HG02885 (cell line): Measurements from ENCODE around the gene PDE7B.

ENCODE experiments used
- ATAC-seq: cut with Tn5 transposase; IDR thresholded peaks from one replicate; pipeline ENCODE4 v1.9.1; 2021; ENCODE audit warnings: mild to moderate bottlenecking; ENCODE audit not compliant: unreplicated experiment, poor library complexity

PDE7B gene

DNA sequence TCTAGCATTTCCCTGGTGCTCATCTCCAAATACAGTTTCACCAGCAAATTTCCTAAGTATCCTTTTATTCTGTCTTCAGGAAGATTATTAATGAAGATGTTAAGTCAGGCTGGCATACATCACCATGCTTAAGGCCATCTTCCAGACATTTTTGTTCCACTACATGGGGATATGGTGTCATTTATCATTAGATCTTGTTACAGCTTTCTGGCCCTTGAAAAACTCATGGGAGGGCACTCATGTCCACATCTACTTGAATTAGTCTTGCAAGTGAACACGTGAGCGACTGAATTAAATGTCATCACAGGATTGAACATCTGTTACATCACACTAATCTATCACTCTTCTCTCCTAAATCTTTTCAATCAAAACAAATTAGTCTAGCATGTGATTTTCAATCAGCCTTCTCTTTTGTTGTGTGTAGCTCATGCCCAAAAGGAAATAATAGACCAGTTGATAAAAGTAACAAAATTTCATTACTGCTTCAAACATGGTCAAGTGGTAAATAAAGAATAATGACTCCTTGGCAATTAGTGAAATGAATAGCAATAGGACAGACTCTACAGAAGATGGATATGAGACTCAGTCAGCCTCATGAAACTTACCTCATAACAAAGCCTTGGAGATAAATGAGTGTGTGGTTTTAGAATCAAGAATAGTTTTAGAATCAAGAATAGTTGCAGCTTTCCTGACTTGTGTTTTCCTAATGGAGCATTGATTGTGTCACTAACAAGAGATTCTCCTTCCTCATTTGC is 318.1 kb downstream of the PDE7B start:
- ATAC-seq: no peak

DNA sequence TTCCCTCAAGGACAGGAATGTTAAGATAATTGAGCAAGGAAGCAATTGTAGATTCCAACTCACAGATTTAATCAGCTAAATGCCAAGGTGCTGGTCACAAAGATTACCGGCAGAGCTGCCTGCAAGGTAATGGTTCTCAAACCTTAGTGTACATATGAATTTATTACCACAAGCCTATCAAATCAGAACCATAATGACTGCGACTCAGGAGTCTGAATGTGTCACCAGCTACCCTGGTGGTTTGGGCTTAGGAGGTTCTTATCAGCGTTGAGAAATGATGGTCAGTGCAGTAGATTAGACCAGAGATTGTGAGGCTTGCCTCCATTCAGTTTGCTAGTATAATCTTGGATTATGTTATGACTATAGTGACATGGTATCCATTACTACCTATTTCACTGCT is 319.7 kb downstream of the PDE7B start:
- no peak for ATAC-seq

DNA sequence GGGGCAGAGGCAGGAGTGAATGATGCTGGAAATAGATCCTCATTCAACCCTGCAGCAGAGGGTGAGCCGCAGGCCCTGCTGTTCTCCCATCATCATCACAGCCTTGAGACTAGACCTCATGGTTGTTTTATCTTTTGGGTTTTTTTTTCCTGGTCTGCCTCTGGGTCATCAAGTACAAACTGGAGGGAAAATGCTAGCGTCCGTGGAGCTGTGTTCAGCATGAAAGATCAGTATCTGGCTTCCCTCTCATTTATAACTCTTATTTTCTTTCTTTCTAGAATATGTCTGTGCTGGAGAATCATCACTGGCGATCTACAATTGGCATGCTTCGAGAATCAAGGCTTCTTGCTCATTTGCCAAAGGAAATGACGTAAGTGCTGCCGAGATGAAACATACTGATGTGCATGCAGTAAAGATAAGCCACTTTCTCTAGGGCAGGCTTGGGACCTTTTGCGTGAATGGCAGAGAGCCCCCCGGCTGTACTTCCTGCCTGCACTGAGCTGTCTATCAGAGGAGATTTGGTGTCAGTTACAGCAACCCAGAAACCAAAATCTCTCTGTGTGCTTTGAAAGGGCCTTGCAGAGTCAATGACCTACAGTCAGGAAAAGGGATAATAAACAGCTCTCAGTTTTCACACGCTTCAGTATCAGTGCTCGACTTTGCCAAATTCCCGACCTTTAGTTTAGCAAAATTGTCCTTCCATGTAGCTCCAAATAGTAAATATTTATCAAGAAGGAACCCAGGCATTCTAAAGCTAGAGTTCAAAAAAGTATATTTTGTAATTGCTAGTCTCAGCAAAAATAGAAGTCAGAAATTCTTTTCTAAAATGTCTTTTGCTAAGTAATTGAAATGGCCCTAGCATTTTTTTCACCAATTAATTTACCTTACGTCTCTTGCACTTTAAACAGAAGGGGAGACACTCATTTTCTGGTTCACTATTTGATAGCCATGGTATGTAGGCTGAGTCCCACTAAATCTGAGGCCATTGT is 322.3 kb downstream of the PDE7B start:
- no peak for ATAC-seq

DNA sequence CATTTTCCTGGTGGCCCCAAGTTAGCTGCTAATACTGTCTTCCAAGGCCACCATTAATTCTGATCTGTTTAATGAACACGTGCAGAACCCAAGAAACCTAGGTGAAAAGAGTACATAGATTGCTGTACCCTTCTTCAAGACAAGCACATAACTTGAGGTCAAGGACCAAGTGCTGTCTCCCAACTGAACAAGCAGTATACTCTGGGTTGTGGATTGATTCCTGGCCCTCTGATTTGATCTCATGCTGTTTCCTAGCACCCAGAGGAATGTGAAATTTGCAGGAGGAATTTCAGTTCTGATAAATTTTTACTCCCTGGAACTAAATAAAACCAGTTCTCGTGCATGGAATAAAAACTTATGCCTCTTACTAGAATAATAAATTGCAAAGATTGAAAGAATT is 323.0 kb downstream of the PDE7B start:
- ATAC-seq: no peak

DNA sequence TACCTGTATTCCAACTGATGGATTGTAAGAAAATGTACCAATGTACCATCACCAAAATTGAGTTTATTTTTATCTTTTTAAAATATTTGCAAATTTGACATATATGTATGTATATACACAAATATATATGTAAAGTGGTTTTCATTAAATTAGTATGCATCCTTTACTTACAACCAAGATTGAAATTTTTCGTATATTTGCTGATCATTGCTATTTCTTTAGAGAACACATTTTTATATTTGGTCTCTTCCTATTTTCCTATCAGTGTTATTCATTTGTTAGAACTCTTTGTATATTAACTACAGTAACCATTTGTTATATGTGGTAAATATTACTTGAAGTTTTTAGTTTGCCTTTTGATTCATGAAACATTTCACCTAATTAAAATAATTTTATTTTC is 324.4 kb downstream of the PDE7B start:
- no peak for ATAC-seq

DNA sequence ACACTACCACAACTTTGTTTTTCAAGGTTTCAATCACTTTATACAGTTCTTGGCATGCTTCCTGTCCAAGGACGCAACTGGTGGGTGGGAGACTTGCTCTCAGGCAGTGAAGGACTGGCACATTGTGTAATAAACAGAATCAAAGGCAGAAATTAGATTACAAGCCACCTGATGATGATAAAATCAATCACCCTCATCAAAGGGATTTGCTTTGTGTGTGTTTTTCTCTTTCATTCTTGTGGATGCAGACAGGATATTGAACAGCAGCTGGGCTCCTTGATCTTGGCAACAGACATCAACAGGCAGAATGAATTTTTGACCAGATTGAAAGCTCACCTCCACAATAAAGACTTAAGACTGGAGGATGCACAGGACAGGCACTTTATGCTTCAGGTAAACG is 327.2 kb downstream of the PDE7B start:
- no peak for ATAC-seq

DNA sequence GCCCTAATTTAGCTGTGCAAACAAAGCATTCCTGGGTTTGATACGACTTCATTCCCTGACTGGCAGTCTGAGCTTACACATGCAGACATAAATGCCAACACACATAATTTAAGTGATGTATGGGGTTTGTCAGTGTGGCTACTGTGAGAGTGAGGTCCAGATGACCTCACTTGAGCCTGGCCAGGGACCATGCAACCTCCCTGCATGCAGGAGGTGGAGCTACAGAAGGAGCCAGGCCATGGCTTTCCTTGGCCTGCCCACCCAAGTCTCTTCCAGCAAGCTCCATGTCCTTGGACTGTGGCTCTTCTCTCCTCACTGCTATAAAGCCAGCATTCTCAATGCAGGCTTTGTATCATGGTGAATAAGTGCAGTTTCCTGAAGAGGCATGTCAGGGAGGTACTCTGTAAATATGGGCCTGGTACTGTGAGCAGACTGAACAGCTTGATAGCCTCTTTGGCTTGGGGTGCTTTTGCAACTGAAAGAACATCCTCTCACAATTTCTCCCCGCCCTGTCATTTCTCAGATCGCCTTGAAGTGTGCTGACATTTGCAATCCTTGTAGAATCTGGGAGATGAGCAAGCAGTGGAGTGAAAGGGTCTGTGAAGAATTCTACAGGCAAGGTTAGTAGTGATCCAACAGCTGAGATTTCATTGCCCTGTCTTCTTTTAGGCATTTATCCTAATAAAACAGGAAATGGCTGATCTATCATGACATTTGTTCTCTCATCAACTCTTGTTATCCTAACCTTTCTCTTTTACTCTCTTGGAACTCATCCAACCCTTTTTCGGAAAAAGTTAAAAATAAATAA is 329.4 kb downstream of the PDE7B start:
- ATAC-seq: no peak

DNA sequence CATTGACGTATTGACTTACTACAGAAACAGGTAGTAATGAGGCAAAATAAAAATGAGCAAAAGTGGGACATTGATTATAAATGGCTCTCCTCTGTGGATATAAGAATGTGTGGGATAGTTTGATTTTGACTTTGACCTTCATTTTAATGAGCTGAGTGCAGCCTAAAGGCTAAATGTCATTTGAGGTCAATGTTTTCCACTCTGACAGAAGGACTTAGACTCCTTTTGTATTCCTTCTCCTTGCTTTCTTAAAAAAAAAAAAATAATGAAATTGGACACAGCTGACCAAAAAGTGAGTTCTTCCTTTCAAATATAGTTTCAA is 330.0 kb downstream of the PDE7B start:
- ATAC-seq: no peak

DNA sequence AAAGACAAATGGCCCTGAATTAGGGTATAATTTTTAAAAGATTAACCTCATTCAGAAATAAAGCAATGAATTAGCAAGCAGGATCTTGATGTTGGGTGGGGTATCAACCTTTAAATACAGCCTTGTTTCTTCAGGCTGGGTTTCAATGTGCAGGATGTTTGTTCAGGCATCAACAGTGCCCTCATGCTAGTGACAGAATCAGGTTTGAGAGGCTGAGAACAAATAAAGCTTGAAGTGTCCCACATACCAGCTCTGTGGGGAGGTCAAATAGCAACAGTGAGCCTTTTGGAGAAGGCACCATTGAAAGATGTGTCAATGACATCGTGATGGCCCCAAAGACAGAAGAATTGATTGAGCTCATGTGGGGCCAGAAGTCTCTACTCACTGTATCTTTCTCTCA is 330.4 kb downstream of the PDE7B start:
- ATAC-seq: no peak

DNA sequence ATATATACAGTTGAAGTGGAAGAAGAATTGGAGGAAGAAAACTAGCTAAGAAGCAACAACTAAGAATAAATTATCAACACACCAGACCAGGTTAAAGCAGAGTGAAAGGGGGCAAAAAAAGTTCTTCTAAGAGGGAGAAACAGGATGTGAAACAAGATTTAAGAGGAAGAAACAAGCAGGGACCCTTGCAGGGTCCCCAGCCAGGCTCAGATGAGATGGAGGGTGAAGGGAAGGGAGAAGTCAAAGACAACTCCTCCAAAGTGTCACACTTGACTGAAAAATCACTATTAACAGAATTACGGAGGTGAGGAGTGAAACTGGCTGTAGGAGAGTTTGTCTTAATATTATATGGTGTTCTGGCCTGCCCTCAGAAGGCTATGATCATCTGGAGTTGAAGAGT is 333.2 kb downstream of the PDE7B start:
- ATAC-seq: no peak

DNA sequence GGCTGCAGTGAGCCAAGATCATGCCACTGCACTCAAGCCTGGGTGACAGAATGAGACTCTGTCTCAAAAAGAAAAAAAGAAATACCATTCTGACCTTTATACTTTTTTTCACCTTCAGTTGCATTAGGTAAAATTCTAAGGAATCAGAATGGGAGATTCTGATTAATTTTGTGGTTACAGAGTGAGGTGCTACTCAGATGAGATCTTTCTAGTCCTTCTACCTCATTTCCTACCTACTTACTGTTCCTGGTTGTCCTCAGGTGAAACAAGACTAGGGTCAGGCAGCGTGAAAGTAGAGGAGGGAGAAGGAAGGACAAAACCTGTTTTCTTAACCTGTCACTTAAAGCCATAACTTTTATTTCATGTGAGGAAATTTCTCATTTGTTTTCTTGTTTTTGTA is 334.9 kb downstream of the PDE7B start:
- no peak for ATAC-seq

DNA sequence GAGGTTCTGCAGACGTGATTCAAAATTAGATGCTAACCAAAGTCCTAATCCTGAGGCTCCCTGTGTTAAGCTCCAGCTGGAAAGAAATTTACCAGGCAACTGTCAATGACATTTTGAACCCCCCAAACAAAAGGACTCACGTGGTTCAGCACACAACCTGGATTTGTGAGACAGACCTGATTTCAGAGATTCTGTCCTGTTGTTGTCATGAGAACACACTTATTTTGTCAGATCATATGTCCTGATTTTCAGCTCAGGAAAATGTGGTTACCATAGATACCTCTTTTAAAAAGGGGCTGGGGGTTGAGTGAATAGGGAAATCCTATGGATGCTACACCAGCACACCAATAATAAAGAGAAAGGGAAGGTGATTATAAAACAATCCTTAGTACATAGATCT is 337.0 kb downstream of the PDE7B start:
- no peak for ATAC-seq

DNA sequence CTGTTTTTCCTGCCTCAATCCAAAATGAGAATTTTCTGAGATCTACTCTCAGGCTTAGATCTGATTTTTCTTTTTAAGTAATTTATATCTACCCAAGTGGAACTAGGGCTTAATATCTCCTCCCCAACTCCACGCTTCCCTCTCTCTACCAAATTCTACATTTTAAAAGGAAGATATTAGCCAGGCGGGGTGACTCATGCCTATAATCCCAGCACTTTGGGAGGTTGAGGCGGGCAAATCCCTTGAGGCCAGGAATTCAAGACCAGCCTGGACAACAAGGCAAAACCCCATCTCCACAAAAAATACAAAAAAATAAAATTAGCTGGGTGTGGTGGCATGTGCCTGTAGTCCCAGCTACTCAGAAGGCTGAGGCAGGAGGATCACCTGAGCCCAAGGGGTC is 337.6 kb downstream of the PDE7B start:
- ATAC-seq: no peak

DNA sequence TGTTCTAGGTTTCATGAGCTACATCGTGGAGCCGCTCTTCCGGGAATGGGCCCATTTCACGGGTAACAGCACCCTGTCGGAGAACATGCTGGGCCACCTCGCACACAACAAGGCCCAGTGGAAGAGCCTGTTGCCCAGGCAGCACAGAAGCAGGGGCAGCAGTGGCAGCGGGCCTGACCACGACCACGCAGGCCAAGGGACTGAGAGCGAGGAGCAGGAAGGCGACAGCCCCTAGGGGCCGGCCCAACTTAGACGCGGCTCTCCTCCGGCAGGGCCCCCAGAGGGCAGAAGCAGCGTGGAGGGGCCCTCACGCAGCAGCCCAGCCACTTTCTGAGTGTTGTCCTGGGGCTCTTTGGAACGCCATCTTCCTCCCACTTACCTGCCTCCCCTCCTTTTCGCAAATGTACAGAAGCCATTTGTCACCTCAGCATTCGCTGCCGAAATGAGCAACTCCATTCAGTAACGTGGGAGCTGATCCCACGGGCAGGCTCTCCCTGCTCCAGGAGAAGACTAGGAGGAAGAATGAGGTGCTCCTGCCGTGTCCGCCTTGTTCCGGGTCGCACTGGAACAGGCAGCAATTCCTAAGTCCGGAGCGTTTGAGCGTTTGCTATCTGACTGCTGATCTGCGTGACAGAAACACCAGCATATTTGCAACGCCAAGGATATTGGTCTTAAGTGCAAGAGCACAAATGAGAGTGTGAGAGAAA is 340.3 kb downstream of the PDE7B start:
- ATAC-seq: no peak

DNA sequence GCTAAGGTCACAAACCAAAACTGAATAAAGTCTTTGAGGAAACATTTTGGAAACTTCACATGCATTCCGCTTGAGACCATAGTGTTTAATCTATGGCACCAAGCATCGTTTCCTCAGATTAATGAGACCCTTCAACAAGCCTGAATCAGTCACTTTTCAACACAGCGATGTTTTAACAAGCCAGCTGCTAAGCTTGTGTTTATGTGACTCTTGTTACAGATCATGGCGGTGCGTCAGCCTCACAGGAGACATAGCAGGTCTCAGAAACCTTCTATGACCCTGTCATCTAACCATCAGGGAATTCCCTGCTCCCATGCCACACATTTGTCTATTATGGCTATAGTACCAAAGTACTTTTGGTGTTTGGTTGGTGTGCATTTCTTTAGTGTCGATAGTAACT is 341.4 kb downstream of the PDE7B start:
- ATAC-seq: no peak

DNA sequence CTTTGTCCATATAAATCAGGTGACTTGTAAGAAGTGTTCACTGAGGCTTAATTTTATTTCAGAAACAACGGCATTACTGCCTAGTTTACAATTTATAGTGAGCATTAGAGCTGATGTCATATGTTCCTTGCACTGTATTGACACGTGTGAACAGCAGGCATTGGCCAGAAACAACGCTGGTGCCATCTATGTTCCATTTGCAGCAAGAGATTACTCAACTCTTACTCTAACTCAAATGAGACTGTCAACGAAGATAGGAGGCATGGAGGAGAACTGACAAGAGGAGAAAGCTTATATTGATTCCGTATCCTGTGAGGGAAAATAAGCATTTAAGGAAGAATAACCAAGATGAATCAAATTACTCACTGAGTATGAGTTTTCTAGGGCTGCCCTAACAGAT is 350.2 kb downstream of the PDE7B start:
- ATAC-seq: no peak

DNA sequence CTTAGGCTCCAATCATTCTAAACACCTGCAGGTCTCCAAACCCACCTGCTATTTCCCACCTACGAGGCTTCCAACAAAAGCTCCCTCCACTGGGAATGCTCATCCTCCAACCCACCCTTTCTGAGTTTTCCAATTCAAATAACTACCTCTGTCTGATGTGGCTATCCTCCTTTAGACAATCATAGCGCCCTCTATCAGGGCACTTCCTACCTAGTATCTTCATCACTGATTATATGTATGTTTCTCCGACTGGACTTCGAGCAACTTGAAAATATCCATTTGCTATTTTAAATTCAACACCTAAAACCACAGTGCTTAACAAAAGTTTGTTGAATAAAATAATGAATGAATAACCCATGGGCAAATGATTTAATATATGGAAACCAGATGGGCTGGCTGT is 357.3 kb downstream of the PDE7B start:
- no peak for ATAC-seq

DNA sequence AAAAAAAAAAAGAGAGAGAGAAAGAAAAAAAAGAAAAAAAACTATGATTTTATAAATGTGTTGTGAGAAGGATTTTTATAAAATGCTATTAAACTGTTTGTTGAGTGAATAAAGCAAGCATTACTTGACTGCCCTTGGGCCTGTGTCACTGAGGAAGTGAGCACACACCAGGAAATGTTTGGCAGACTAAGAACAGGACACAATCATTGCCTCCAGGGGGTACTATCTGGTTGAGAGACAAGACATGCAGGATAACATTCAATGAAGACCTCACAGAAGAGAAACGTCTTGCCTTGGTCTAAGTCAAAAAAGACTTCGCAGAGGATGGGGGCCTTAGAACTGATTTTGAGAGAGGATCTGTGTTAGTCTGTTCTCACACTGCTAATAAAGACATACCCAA is 358.0 kb downstream of the PDE7B start:
- no peak for ATAC-seq

DNA sequence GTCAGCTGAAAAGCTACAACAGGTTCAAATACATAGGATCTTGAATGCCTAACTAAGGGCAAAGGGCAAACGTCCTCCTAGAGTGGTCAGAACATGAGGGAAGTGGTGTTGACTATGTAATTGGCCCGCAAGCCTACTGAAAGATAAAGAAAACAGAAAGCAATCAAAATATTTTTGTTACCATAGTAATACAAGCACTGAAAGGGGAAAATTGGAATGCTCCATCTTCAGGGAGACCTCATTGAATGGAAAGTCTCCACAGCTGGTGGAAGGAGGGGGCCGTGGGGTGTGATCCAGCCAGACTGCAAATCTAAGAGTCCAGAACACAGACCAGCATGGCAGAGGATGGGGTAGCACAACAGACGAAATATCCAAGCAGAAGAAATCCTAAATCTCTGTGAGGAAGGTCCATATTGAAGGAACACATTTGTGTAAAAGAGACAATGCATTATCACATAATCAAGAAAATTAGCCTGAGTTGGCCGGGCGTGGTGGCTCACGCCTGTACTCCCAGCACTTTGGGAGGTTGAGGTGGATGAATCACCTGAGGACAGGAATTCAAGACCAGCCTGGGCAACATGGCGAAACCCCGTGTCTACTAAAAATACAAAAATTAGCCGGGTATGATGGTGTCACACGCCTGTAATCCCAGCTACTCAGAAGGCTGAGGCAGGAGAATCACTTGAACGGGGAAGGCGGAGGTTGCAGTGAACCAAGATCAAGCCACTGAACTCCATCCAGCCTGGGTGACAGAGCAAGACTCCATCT is 359.1 kb downstream of the PDE7B start:
- no peak for ATAC-seq

DNA sequence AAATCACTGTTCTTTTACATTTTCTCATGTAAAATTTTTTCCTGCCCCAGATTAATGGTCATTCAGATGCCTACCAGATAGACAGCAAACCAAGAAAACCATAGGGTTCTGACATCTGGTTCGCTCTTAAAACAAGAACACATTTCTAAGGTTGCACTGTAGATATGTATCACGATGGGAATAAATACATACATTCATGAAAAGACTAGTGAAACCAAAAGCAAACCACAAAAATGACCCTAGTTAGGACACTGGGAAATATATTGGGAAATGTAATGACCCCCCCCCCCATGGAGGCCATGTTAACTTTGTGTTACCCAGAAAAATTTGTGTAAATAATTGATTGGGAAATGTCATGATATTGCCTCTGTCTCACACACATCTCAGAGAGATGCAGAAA is 361.1 kb downstream of the PDE7B start:
- no peak for ATAC-seq
